Measurements from ENCODE around the gene POLD2. TPM values are rescaled to one million over a fixed set of nuclear protein-coding genes. Genes with fewer than 3 reads are reported as not detected.

POLD2 gene
- polyA plus RNA-seq, 1 donor from 2014 or later: 79.5 TPM

GRCh38 chr7:44152971-44153947 lies 29.9 kb upstream of the POLD2 start:
- TF ChIP-seq EZH2 (IDR thresholded peaks at IDR 0.05; ENCODE audit: borderline replicate concordance, insufficient read depth, low read length, poor library complexity, severe bottlenecking): no peak
- TF ChIP-seq CTCF (IDR thresholded peaks at IDR 0.05; ENCODE audit: poor library complexity, severe bottlenecking): no peak
- TF ChIP-seq SMC3 (conservative IDR thresholded peaks at IDR 0.05; ENCODE audit: poor library complexity): no peak
- no peak for TF ChIP-seq RAD21 (conservative IDR thresholded peaks at IDR 0.05)
- TF ChIP-seq MXI1 (conservative IDR thresholded peaks at IDR 0.05; ENCODE audit: poor library complexity, severe bottlenecking): no peak
- no peak for TF ChIP-seq POLR2AphosphoS5 (IDR thresholded peaks at IDR 0.05)
- no peak for TF ChIP-seq TAF1 (IDR thresholded peaks at IDR 0.05; ENCODE audit: low read depth)
- TF ChIP-seq REST (IDR thresholded peaks at IDR 0.05; ENCODE audit: borderline replicate concordance): no peak
- TF ChIP-seq EP300 (conservative IDR thresholded peaks at IDR 0.05; ENCODE audit: poor library complexity, severe bottlenecking): no peak
- H3K36me3 ChIP-seq (ENCODE audit: insufficient read depth, low read length): no peaks in the 10 kb centered on the region

GRCh38 chr7:44151956-44152355 lies 28.6 kb upstream of the POLD2 start:
- no peak overlapping the region for H3K4me3 ChIP-seq (ENCODE audit: low read length)
- no peaks in the 10 kb centered on the region for H4K20me1 ChIP-seq (ENCODE audit: insufficient read depth)
- no peak overlapping the region for H3K27ac ChIP-seq (ENCODE audit: low read length)
- H3K9me2 ChIP-seq (ENCODE audit: insufficient read depth, low read length): no peaks in the 10 kb centered on the region
- H2AFZ ChIP-seq (ENCODE audit: low read depth, low read length): no peak overlapping the region
- TF ChIP-seq EZH2 (IDR thresholded peaks at IDR 0.05; ENCODE audit: borderline replicate concordance, insufficient read depth, low read length, poor library complexity, severe bottlenecking): no peak
- no peak for TF ChIP-seq TAF1 (IDR thresholded peaks at IDR 0.05; ENCODE audit: low read depth)
- TF ChIP-seq POLR2AphosphoS5 (IDR thresholded peaks at IDR 0.05): no peak
- no peak for TF ChIP-seq CTCF (IDR thresholded peaks at IDR 0.05; ENCODE audit: poor library complexity, severe bottlenecking)
- TF ChIP-seq SMC3 (conservative IDR thresholded peaks at IDR 0.05; ENCODE audit: poor library complexity): no peak
- TF ChIP-seq EP300 (conservative IDR thresholded peaks at IDR 0.05; ENCODE audit: poor library complexity, severe bottlenecking): no peak
- no peaks in the 10 kb centered on the region for H3K9me3 ChIP-seq (ENCODE audit: low read length)
- no peak overlapping the region for H3K9ac ChIP-seq (ENCODE audit: low read length)
- no peaks in the 10 kb centered on the region for H3K79me2 ChIP-seq (replicated peaks; ENCODE audit: insufficient read depth, low read length)
- H3K36me3 ChIP-seq (ENCODE audit: insufficient read depth, low read length): no peaks in the 10 kb centered on the region
- no peaks in the 10 kb centered on the region for H3F3A ChIP-seq (ENCODE audit: insufficient read depth, low read length, poor library complexity, severe bottlenecking)
- H3K4me2 ChIP-seq (ENCODE audit: low read length): no peak overlapping the region
- H3K27me3 ChIP-seq (ENCODE audit: insufficient read depth, low read depth, low read length): no peaks in the 10 kb centered on the region

More at GRCh38 chr7:44152971-44153947, 29.9 kb upstream of the POLD2 start:
- Histone ChIP-seq H3K9ac (ENCODE audit: low read length) (no peak overlapping the region), H3K79me2 (replicated peaks; ENCODE audit: insufficient read depth, low read length) (no peaks in the 10 kb centered on the region), H2AFZ (ENCODE audit: low read depth, low read length) (no peak overlapping the region), H3K27me3 (ENCODE audit: insufficient read depth, low read depth, low read length) (no peaks in the 10 kb centered on the region), H3K4me3 (ENCODE audit: low read length) (no peak overlapping the region), H3K27ac (ENCODE audit: low read length) (no peak overlapping the region), H3K9me3 (ENCODE audit: low read length) (no peaks in the 10 kb centered on the region), H4K20me1 (ENCODE audit: insufficient read depth) (no peaks in the 10 kb centered on the region), H3K4me2 (ENCODE audit: low read length) (no peak overlapping the region), H3K9me2 (ENCODE audit: insufficient read depth, low read length) (no peaks in the 10 kb centered on the region), H3F3A (ENCODE audit: insufficient read depth, low read length, poor library complexity, severe bottlenecking) (no peaks in the 10 kb centered on the region)
